ENCODE measurements around the gene ZBTB42. TPM values are rescaled to one million over a fixed set of nuclear protein-coding genes. Genes with fewer than 3 reads are reported as not detected.

The ZBTB42 gene
- polyA plus RNA-seq, 1 of the 3 experiments (the other 2 are of a cell fraction), result 3.1 TPM

GRCh38 chr14:104806625-104807465 is 5.9 kb downstream of the ZBTB42 start:
- TF ChIP-seq POLR2AphosphoS5 (IDR thresholded peaks at IDR 0.05; ENCODE audit: low read depth, low read length) (no peak), JUND (IDR thresholded peaks at IDR 0.05) (no peak), RCOR1 (IDR thresholded peaks at IDR 0.05; ENCODE audit: low read length) (no peak), TEAD4 (IDR thresholded peaks at IDR 0.05; ENCODE audit: borderline replicate concordance, insufficient read depth) (no peak), FOSL2 (IDR thresholded peaks at IDR 0.05; ENCODE audit: borderline replicate concordance, low read depth) (no peak), ELF1 (IDR thresholded peaks at IDR 0.05) (no peak)
- TF ChIP-seq, protein P1, sequence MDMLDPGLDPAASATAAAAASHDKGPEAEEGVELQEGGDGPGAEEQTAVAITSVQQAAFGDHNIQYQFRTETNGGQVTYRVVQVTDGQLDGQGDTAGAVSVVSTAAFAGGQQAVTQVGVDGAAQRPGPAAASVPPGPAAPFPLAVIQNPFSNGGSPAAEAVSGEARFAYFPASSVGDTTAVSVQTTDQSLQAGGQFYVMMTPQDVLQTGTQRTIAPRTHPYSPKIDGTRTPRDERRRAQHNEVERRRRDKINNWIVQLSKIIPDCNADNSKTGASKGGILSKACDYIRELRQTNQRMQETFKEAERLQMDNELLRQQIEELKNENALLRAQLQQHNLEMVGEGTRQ (IDR thresholded peaks at IDR 0.05; ENCODE audit: borderline replicate concordance, low read depth, low read length), result no peak
- TF ChIP-seq, protein P2, sequence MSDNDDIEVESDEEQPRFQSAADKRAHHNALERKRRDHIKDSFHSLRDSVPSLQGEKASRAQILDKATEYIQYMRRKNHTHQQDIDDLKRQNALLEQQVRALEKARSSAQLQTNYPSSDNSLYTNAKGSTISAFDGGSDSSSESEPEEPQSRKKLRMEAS (IDR thresholded peaks at IDR 0.05; ENCODE audit: low read depth), result no peak
- H3K9me3 ChIP-seq, result no peaks in the 10 kb centered on the region
- CTCF ChIA-PET, result no interaction called here
- peaks cover 3% of the 10 kb centered on the region for H3F3A ChIP-seq (replicated peaks; ENCODE audit: insufficient read depth)
- no peak overlapping the region for H2AFZ ChIP-seq (ENCODE audit: low read depth)
- H3K79me2 ChIP-seq (ENCODE audit: insufficient read depth), result no peaks in the 10 kb centered on the region
- no peak overlapping the region for H3K9ac ChIP-seq
- H3K4me3 ChIP-seq (ENCODE audit: low read depth in 2 of 2, low read length in 1 of 2), result no peak overlapping the region
- no peak overlapping the region for H3K4me2 ChIP-seq
- no peak for DNase-seq
- H3K27ac ChIP-seq (ENCODE audit: low read depth in 2 of 2, low read length in 1 of 2), result no peak overlapping the region
- peaks cover 16 to 17% of the 10 kb centered on the region in 2 experiments; a peak in 3 of 4 replicates for H3K4me1 ChIP-seq (ENCODE audit: control insufficient read depth in 1 of 2, insufficient read depth in 2 of 2, low read depth in 1 of 2, low read length in 1 of 2)
- H3K27me3 ChIP-seq (ENCODE audit: insufficient read depth), result no peaks in the 10 kb centered on the region
- no peaks in the 10 kb centered on the region for H3K36me3 ChIP-seq (replicated peaks in 1 of 2; ENCODE audit: control insufficient read depth in 1 of 2, insufficient read depth in 2 of 2, low read length in 1 of 2)
- no peaks in the 10 kb centered on the region for H4K20me1 ChIP-seq (ENCODE audit: insufficient read depth)
- POLR2A ChIA-PET, result no interaction called here
- WGBS (ENCODE audit: low lambda C conversion rate), result 85% methylated on average over 10 of the region's 10 CpGs
- H3K9me2 ChIP-seq, result no peaks in the 10 kb centered on the region

DNA sequence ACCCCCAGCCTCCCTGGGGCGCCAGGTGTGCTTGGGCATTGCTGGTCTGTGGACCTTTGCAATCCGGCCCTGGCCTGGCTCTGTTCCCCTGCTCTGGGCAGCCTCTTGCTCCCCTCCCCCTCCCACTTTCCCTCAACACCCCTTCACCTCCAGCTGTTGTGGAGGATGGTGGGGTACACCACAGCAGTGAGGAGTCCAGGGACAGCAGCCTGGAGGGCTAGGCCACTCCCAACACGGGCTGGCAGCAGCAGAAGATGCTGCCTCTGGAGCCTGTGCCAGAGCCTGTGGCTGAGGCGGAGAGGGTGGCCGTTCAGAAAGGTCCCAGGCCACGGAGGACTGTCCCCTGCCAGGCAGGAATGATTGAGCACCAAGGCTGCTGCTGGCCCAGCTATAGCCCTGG is 7.6 kb downstream of the ZBTB42 start:
- H3K27me3 ChIP-seq (ENCODE audit: insufficient read depth), result no peaks in the 10 kb centered on the region
- ChIA-PET POLR2A (no interaction called here), CTCF (no interaction called here)
- WGBS (ENCODE audit: low lambda C conversion rate), result 93% methylated on average over 6 of the region's 6 CpGs
- H3K36me3 ChIP-seq (replicated peaks in 1 of 2; ENCODE audit: control insufficient read depth in 1 of 2, insufficient read depth in 2 of 2, low read length in 1 of 2), result no peaks in the 10 kb centered on the region
- no peaks in the 10 kb centered on the region for H3K79me2 ChIP-seq (ENCODE audit: insufficient read depth)
- peaks cover 3% of the 10 kb centered on the region for H3F3A ChIP-seq (replicated peaks; ENCODE audit: insufficient read depth)
- H3K27ac ChIP-seq (ENCODE audit: low read depth in 2 of 2, low read length in 1 of 2), result no peak overlapping the region
- no peak overlapping the region for H2AFZ ChIP-seq (ENCODE audit: low read depth)
- no peaks in the 10 kb centered on the region for H3K9me2 ChIP-seq
- H3K4me2 ChIP-seq, result no peak overlapping the region
- H3K4me1 ChIP-seq (ENCODE audit: control insufficient read depth in 1 of 2, insufficient read depth in 2 of 2, low read depth in 1 of 2, low read length in 1 of 2), result peaks cover 6 to 16% of the 10 kb centered on the region in 2 experiments; a peak in 3 of 4 replicates
- no peak overlapping the region for H3K9ac ChIP-seq
- TF ChIP-seq RXRA (IDR thresholded peaks at IDR 0.05; ENCODE audit: borderline replicate concordance, low read depth) (no peak), FOSL2 (IDR thresholded peaks at IDR 0.05; ENCODE audit: borderline replicate concordance, low read depth) (no peak), NFIC (IDR thresholded peaks at IDR 0.05; ENCODE audit: borderline replicate concordance) (no peak), TEAD4 (IDR thresholded peaks at IDR 0.05; ENCODE audit: borderline replicate concordance, insufficient read depth) (no peak), SMC3 (IDR thresholded peaks at IDR 0.05; ENCODE audit: low read depth, low read length) (no peak), JUND (IDR thresholded peaks at IDR 0.05) (no peak), MXI1 (IDR thresholded peaks at IDR 0.05; ENCODE audit: low read depth, low read length) (no peak), RCOR1 (IDR thresholded peaks at IDR 0.05; ENCODE audit: low read length) (no peak), POLR2AphosphoS5 (IDR thresholded peaks at IDR 0.05; ENCODE audit: low read depth, low read length) (no peak)
- TF ChIP-seq, protein P2 (IDR thresholded peaks at IDR 0.05; ENCODE audit: low read depth), result no peak
- DNase-seq, result no peak
- no peaks in the 10 kb centered on the region for H3K9me3 ChIP-seq
- H3K4me3 ChIP-seq (ENCODE audit: low read depth in 2 of 2, low read length in 1 of 2), result no peak overlapping the region
- no peaks in the 10 kb centered on the region for H4K20me1 ChIP-seq (ENCODE audit: insufficient read depth)
